HepG2 (cell line): ENCODE results near the gene ZNF324B. TPM values are rescaled to one million over a fixed set of nuclear protein-coding genes. Genes with fewer than 3 reads are reported as not detected.
A peak's percentile ranks its signal among the peaks of the same experiment; 100 is the strongest.

Experiments used
- HNRNPH1 ChIP-seq: fragments of 200-400 bp; formaldehyde crosslinking; optimal IDR thresholded peaks from 2 replicates; pipeline ENCODE3; 2017; ENCODE audit warnings: mild to moderate bottlenecking, low read depth, low read length
- HOXA5 ChIP-seq: sonication (generic); formaldehyde crosslinking; IDR thresholded peaks from 2 replicates; pipeline ENCODE4 v1.4.0; 2020; ENCODE audit warnings: missing genetic modification reagents
- REL ChIP-seq: sonication (generic); formaldehyde crosslinking; conservative IDR thresholded peaks from 2 replicates; pipeline ENCODE4 v1.8.0; 2022; ENCODE audit warnings: mild to moderate bottlenecking, missing genetic modification reagents, moderate library complexity
- ZBTB38 ChIP-seq: sonication (generic); formaldehyde crosslinking; IDR thresholded peaks from 2 replicates; pipeline ENCODE4 v1.5.1; 2020; ENCODE audit warnings: mild to moderate bottlenecking, missing genetic modification reagents
- ZNF616 ChIP-seq: sonication (generic); formaldehyde crosslinking; IDR thresholded peaks from 2 replicates; pipeline ENCODE4 v1.5.0; 2020; ENCODE audit warnings: low read depth, mild to moderate bottlenecking, missing genetic modification reagents
- ZNF619 ChIP-seq: sonication (generic); formaldehyde crosslinking; IDR thresholded peaks from 2 replicates; pipeline ENCODE4 v1.4.0; 2020; ENCODE audit warnings: mild to moderate bottlenecking, missing genetic modification reagents
- ZNF704 ChIP-seq: sonication (generic); formaldehyde crosslinking; IDR thresholded peaks from 2 replicates; pipeline ENCODE4 v1.8.1; 2023; ENCODE audit warnings: mild to moderate bottlenecking, inconsistent platforms, moderate library complexity, missing genetic modification reagents, borderline replicate concordance
- ZNF746 ChIP-seq: sonication (generic); formaldehyde crosslinking; IDR thresholded peaks from 2 replicates; pipeline ENCODE4 v1.8.0; 2022; ENCODE audit warnings: mild to moderate bottlenecking, missing genetic modification reagents
- ZNF747 ChIP-seq: sonication (generic); formaldehyde crosslinking; IDR thresholded peaks from 2 replicates; pipeline ENCODE4 v1.8.1; 2023; ENCODE audit warnings: missing genetic modification reagents, mild to moderate bottlenecking, borderline replicate concordance
- ZNF768 ChIP-seq: sonication (generic); formaldehyde crosslinking; IDR thresholded peaks from 2 replicates; pipeline ENCODE4 v1.4.0; 2020; ENCODE audit warnings: missing genetic modification reagents
- ZNF839 ChIP-seq: sonication (generic); formaldehyde crosslinking; IDR thresholded peaks from 2 replicates; pipeline ENCODE4 v1.4.0; 2020; ENCODE audit warnings: missing genetic modification reagents, mild to moderate bottlenecking, borderline replicate concordance
- polyA plus RNA-seq, 8 experiments: library from polyadenylated mRNA; depleted of rRNA in 3 of 8; stranded (reverse) in 7 of 8; unstranded in 1 of 8; fragments of >200 nt; fragmentation: Illumina TruSeq in 4 of 8; extraction: Trizol in 4 of 8; gene quantifications; 2 replicates each; pipeline versions ENCODE4 v1.2.1 to v1.2.3, GENCODE V29; 2011 to 2016; ENCODE audit warnings: low read depth in 4 of 8, missing spikeins in 1 of 8, mixed read lengths in 1 of 8; ENCODE audit not compliant: insufficient read depth in 1 of 8
- total RNA-seq, 5 experiments: library from RNA; depleted of rRNA; stranded (reverse); fragments of >200 nt; fragmentation: Illumina TruSeq; extraction: Trizol; gene quantifications; 2 replicates each; pipeline ENCODE4 v1.2.3, GENCODE V29; 2016; ENCODE audit warnings: low read depth in 1 of 5
- TF ChIP-seq, protein P1 (sequence below): sonication (generic); formaldehyde crosslinking; IDR thresholded peaks from 2 replicates; pipeline ENCODE4 v1.8.0; 2022; ENCODE audit warnings: low read depth, missing genetic modification reagents
- TF ChIP-seq, protein P2 (sequence below): sonication (generic); formaldehyde crosslinking; IDR thresholded peaks from 2 replicates; pipeline ENCODE4 v1.8.1; 2022; ENCODE audit warnings: mild to moderate bottlenecking, missing genetic modification reagents
- TF ChIP-seq, protein P3 (sequence below): sonication (generic); formaldehyde crosslinking; IDR thresholded peaks from 2 replicates; pipeline ENCODE4 v1.4.0; 2020; ENCODE audit warnings: missing genetic modification reagents, borderline replicate concordance
- TF ChIP-seq, protein P4 (sequence below), 2 experiments: sonication (generic) in 1 of 2; formaldehyde crosslinking in 1 of 2; IDR thresholded peaks; 2 replicates each; pipeline versions ENCODE4 v1.4.0 to v1.6.1; 2018 to 2020; ENCODE audit warnings: missing genetic modification reagents in 2 of 2, borderline replicate concordance in 1 of 2, low read depth in 1 of 2, mild to moderate bottlenecking in 1 of 2, missing biosample characterization in 1 of 2
- TF ChIP-seq, protein P5 (sequence below): IDR thresholded peaks from 2 replicates; pipeline ENCODE4 v1.6.1; 2016; ENCODE audit warnings: low read depth

Gene ZNF324B
- total and polyA plus RNA-seq, 2 of the 13 experiments (the other 11 are each of a cell fraction or from before 2014, with no cell fraction given), result 0.53 to 3.0 TPM

- TF ChIP-seq ZNF747 (CRISPR knock-in tag) (0 out of 2 replicates have a peak, but pooled peaks have one; percentile 49), REL (CRISPR knock-in tag) (no peak), ZNF619 (CRISPR knock-in tag) (0 out of 2 replicates have a peak, but pooled peaks have one; percentile 47), ZBTB38 (CRISPR knock-in tag) (peak; percentile 86; the same call in 1 of the 2 replicates), ZNF704 (CRISPR knock-in tag) (0 out of 2 replicates have a peak, but pooled peaks have one; percentile 63), ZNF768 (peak; percentile 86), ZNF839 (CRISPR knock-in tag) (0 out of 2 replicates have a peak, but pooled peaks have one; percentile 67), ZNF616 (CRISPR knock-in tag) (peak; percentile 3; the same call in 1 of the 2 replicates), ZNF746 (peak; percentile 78; the same call in 1 of the 2 replicates), HNRNPH1 (no peak), HOXA5 (peak; percentile 59; the same call in 1 of the 2 replicates)
- TF ChIP-seq, protein P1, sequence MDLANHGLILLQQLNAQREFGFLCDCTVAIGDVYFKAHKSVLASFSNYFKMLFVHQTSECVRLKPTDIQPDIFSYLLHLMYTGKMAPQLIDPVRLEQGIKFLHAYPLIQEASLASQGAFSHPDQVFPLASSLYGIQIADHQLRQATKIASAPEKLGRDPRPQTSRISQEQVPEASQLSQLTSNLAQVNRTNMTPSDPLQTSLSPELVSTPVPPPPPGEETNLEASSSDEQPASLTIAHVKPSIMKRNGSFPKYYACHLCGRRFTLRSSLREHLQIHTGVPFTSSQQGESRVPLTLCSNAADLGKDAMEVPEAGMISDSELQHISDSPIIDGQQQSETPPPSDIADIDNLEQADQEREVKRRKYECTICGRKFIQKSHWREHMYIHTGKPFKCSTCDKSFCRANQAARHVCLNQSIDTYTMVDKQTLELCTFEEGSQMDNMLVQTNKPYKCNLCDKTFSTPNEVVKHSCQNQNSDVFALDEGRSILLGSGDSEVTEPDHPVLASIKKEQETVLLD (CRISPR knock-in tag), result peak; percentile 93
- TF ChIP-seq, protein P2, sequence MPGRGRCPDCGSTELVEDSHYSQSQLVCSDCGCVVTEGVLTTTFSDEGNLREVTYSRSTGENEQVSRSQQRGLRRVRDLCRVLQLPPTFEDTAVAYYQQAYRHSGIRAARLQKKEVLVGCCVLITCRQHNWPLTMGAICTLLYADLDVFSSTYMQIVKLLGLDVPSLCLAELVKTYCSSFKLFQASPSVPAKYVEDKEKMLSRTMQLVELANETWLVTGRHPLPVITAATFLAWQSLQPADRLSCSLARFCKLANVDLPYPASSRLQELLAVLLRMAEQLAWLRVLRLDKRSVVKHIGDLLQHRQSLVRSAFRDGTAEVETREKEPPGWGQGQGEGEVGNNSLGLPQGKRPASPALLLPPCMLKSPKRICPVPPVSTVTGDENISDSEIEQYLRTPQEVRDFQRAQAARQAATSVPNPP (CRISPR knock-in tag), result 0 out of 2 replicates have a peak, but pooled peaks have one; percentile 86
- TF ChIP-seq, protein P3, sequence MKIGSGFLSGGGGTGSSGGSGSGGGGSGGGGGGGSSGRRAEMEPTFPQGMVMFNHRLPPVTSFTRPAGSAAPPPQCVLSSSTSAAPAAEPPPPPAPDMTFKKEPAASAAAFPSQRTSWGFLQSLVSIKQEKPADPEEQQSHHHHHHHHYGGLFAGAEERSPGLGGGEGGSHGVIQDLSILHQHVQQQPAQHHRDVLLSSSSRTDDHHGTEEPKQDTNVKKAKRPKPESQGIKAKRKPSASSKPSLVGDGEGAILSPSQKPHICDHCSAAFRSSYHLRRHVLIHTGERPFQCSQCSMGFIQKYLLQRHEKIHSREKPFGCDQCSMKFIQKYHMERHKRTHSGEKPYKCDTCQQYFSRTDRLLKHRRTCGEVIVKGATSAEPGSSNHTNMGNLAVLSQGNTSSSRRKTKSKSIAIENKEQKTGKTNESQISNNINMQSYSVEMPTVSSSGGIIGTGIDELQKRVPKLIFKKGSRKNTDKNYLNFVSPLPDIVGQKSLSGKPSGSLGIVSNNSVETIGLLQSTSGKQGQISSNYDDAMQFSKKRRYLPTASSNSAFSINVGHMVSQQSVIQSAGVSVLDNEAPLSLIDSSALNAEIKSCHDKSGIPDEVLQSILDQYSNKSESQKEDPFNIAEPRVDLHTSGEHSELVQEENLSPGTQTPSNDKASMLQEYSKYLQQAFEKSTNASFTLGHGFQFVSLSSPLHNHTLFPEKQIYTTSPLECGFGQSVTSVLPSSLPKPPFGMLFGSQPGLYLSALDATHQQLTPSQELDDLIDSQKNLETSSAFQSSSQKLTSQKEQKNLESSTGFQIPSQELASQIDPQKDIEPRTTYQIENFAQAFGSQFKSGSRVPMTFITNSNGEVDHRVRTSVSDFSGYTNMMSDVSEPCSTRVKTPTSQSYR (CRISPR knock-in tag), result 0 out of 2 replicates have a peak, but pooled peaks have one; percentile 53
- TF ChIP-seq, protein P4, sequence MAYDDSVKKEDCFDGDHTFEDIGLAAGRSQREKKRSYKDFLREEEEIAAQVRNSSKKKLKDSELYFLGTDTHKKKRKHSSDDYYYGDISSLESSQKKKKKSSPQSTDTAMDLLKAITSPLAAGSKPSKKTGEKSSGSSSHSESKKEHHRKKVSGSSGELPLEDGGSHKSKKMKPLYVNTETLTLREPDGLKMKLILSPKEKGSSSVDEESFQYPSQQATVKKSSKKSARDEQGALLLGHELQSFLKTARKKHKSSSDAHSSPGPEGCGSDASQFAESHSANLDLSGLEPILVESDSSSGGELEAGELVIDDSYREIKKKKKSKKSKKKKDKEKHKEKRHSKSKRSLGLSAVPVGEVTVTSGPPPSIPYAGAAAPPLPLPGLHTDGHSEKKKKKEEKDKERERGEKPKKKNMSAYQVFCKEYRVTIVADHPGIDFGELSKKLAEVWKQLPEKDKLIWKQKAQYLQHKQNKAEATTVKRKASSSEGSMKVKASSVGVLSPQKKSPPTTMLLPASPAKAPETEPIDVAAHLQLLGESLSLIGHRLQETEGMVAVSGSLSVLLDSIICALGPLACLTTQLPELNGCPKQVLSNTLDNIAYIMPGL (CRISPR knock-in tag; IDR thresholded peaks at IDR 0.05; ENCODE audit: borderline replicate concordance in 1 of 2, low read depth in 1 of 2), result peak; percentile 89; a peak in 3 of 4 replicates
- TF ChIP-seq, protein P5, sequence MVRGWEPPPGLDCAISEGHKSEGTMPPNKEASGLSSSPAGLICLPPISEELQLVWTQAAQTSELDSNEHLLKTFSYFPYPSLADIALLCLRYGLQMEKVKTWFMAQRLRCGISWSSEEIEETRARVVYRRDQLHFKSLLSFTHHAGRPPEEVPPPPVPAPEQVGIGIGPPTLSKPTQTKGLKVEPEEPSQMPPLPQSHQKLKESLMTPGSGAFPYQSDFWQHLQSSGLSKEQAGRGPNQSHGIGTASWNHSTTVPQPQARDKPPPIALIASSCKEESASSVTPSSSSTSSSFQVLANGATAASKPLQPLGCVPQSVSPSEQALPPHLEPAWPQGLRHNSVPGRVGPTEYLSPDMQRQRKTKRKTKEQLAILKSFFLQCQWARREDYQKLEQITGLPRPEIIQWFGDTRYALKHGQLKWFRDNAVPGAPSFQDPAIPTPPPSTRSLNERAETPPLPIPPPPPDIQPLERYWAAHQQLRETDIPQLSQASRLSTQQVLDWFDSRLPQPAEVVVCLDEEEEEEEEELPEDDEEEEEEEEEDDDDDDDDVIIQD, result peak; percentile 25; the same call in 1 of the 2 replicates
Measured at GRCh38 chr19:58499021-58499927, 47.9 kb downstream of the ZNF324B start (continued).
